SJCRH30 (cell line): Measurements from ENCODE around the gene DPEP3. TPM values are rescaled to one million over a fixed set of nuclear protein-coding genes. Genes with fewer than 3 reads are reported as not detected.
"Not testable (repeated sequence)": the region's sequence is repeated elsewhere in the genome, so short reads cannot be mapped to it uniquely, and the experiment has no call there.

Experiments used
- DNase-seq, 2 experiments: peaks; one replicate each; pipeline ENCODE4 v3.0.0-alpha.2; 2015 to 2020
- H3K27ac ChIP-seq: fragments of 250-450 bp; sonication (Bioruptor Pico); 2 replicates; pipeline ENCODE4 v1.5.1; 2020; ENCODE audit warnings: mild to moderate bottlenecking, moderate library complexity
- H3K27me3 ChIP-seq: fragments of 250-450 bp; sonication (Bioruptor Pico); 2 replicates; pipeline ENCODE4 v1.5.1; 2020; ENCODE audit warnings: mild to moderate bottlenecking, moderate library complexity
- H3K36me3 ChIP-seq: fragments of 250-450 bp; sonication (Bioruptor Pico); 2 replicates; pipeline ENCODE4 v1.5.1; 2020; ENCODE audit warnings: mild to moderate bottlenecking, moderate library complexity
- H3K4me1 ChIP-seq: fragments of 250-450 bp; sonication (Bioruptor Pico); 2 replicates; pipeline ENCODE4 v1.5.1; 2020; ENCODE audit warnings: mild to moderate bottlenecking, moderate library complexity
- H3K4me3 ChIP-seq: fragments of 250-450 bp; sonication (Bioruptor Pico); 2 replicates; pipeline ENCODE4 v1.5.1; 2020; ENCODE audit warnings: mild to moderate bottlenecking, moderate library complexity
- H3K9me3 ChIP-seq: fragments of 250-450 bp; sonication (Bioruptor Pico); replicated peaks from 2 replicates; pipeline ENCODE4 v1.5.1; 2020; ENCODE audit warnings: mild to moderate bottlenecking, moderate library complexity
- total RNA-seq: library from RNA; depleted of rRNA; stranded (reverse); fragments of >200 nt; shearing (Covaris generic); gene quantifications from 2 replicates; pipeline ENCODE4 v1.2.3, GENCODE V29; 2014; rRNA removed

DPEP3 gene
- not detected in 2 replicates for total RNA-seq

DNA sequence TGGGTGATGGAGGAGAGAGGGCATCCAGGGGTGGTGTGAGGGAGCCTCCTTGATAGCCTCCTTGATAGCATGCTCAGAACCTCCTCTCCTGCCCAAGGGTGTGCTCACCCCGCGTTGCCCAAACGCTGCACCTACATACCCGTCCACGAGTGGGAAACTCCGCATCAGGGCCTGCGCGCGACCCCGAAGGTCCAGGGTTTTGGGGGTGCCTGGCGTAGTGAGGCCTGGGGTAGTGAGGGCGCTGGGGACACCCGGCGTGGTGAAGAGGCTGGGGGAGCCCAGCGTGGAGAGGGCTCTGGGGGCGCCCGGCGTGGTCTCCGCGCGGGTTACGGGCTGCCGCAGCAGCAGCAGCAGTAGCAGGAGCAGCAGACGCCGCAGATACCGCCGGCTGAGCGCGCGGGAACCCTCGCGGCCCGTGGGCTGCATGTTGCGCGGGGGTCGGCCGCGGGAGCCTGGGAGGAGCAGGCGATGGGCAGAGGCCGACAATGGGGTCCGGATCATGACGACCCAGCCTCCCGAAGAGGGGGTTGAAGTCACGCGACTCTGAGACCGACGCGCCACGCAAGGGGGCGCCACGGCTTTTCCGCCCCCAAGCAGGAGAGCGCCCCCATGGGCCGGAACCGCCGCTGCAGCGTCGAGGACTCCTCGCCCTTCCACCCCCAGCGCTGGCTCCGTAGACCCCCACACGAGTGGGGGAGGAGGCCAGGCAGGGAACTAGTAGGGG, at the start of gene DPEP3:
DPEP3 (minus strand) TSS at position 545 of the 724 bp plus-strand sequence; CDS start at position 426, 119 bp downstream.
- H3K27ac ChIP-seq: no peak within 1 kb of the TSS
- H3K36me3 ChIP-seq: no peaks in the 10 kb centered on the region
- H3K4me1 ChIP-seq: no peaks in the 10 kb centered on the region
- no peak within 1 kb of the TSS for H3K4me3 ChIP-seq
- no peaks in the 10 kb centered on the region for H3K27me3 ChIP-seq
- H3K9me3 ChIP-seq: no peaks in the 10 kb centered on the region
- DNase-seq: no peak

- Histone ChIP-seq H3K27ac (no peak overlapping the region), H3K36me3 (no peaks in the 10 kb centered on the region), H3K27me3 (no peaks in the 10 kb centered on the region), H3K4me3 (no peak overlapping the region), H3K9me3 (no peaks in the 10 kb centered on the region), H3K4me1 (no peaks in the 10 kb centered on the region)
- DNase-seq: no peak
Observed at GRCh38 chr16:68028996-68029395, 48.7 kb upstream of the DPEP3 start.

DNA sequence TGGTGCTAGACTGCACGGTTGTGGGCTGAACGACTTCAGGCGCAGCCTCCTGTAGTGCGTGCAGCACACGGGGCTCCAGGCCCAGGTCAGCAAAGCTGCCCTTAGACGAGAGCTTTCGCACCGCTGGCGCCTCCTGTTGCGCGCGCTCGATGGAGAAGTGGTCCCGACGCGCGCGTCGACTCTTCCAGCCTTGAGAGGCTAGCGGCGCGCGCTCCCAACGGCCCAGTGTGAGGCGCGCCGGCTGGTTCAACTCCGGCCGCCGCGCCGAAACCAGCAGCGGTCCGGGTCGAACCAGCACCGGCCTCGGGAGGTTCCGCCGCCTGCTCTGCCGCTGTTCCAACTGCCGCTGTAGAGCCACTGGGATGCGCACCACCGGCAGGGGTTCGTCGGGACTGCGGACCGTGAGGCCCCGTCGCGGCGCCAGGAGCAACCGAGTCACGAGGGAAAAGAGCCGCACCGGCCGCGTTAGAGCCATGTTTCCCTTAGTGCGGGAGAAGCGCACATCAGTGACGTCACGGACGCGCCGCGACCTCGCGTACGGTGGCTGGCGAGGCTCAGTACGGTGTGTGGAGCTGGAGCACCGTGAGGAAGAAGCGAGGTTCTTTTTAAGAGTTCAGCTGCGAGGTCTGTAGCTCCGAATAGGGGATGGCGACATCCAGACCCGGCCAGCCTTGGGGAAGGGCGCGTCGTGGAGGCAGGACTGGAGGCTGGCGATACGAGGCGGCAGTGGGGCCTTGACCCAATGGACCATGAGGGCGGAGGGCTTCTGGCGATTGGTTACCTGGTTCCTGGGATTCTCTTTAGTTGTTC, 42.6 kb upstream of the DPEP3 start, which contains the start of the genes DDX28 and DUS2:
DDX28 (minus strand) TSS at position 505 of the 810 bp plus-strand sequence; CDS start at position 475, 30 bp downstream.
DUS2 (plus strand) TSS at position 557 of the 810 bp plus-strand sequence. CDS start 14,740 bp downstream, outside the sequence.
- DNase-seq: peak; percentile 84 to 85
- Histone ChIP-seq H3K4me3 (peak within 1 kb of the TSS; percentile 98), H3K9me3 (no peaks in the 10 kb centered on the region), H3K27ac (peak within 1 kb of the TSS; percentile 86), H3K4me1 (no peaks in the 10 kb centered on the region; the same call in 1 of the 2 replicates), H3K36me3 (no peaks in the 10 kb centered on the region), H3K27me3 (no peaks in the 10 kb centered on the region)

- no peaks in the 10 kb centered on the region; the same call in 1 of the 2 replicates for H3K4me1 ChIP-seq
- no peaks in the 10 kb centered on the region for H3K36me3 ChIP-seq
- peak; percentile 27 to 41 for DNase-seq
- no peaks in the 10 kb centered on the region for H3K27me3 ChIP-seq
- H3K27ac ChIP-seq: peak overlapping the region; percentile 86
- H3K9me3 ChIP-seq: no peaks in the 10 kb centered on the region
- peak overlapping the region; percentile 98 for H3K4me3 ChIP-seq
Observed at GRCh38 chr16:68022278-68022727, 42.0 kb upstream of the DPEP3 start.

DNA sequence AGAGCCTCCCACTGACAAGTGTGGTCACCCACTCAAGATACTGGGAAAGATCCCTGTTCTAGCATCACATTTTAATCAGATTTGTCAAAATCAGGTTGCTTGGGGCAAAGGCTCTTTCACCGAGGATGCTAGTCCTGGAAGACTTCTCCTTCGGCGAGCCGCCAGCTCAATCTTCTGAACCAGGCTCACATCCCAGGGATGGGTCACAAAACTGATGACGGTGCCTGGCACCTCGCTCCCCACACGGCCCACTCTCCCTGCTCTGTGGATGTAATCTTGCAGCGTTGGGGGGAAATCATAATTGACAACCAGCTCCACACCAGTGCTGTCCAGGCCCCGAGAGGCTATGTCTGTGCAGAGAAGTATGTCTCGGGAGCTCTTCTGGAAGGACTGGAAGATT, 41.2 kb upstream of the DPEP3 start:
- H3K4me1 ChIP-seq: no peaks in the 10 kb centered on the region; the same call in 1 of the 2 replicates
- H3K27ac ChIP-seq: no peak overlapping the region
- no peaks in the 10 kb centered on the region for H3K27me3 ChIP-seq
- no peak for DNase-seq
- H3K36me3 ChIP-seq: no peaks in the 10 kb centered on the region
- no peaks in the 10 kb centered on the region for H3K9me3 ChIP-seq
- no peak overlapping the region for H3K4me3 ChIP-seq

GRCh38 chr16:68019167-68019680, 38.9 kb upstream of the DPEP3 start:
- no peak for DNase-seq
- no peak overlapping the region for H3K4me3 ChIP-seq
- H3K4me1 ChIP-seq: no peaks in the 10 kb centered on the region; the same call in 1 of the 2 replicates
- H3K27me3 ChIP-seq: no peaks in the 10 kb centered on the region
- no peaks in the 10 kb centered on the region for H3K9me3 ChIP-seq
- no peak overlapping the region for H3K27ac ChIP-seq
- H3K36me3 ChIP-seq: no peaks in the 10 kb centered on the region

DNA sequence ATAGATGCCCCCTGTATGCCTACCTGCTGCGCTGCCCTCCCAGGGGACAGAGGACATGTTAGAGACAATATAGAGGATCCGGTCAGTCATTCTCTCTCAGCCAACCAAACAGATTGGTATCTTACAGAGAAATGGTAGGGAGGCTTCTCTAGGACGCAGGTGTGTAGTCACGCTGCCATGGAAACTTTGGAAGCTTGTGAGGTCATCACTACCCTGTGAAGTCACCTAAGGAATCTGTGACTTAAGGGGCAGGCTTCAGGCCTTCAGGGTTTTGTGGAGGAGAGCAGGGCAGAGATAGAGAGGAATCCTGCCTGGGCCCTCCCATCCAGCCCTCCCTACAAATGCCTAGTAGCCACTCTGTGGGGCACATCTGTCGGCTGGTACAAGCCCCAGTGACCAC, 35.4 kb upstream of the DPEP3 start, which contains the start of gene DPEP2NB:
DPEP2NB (minus strand) TSS at position 231 of the 400 bp plus-strand sequence; CDS start at position 90, 141 bp downstream.
- DNase-seq: no peak
- H3K4me1 ChIP-seq: no peaks in the 10 kb centered on the region
- H3K9me3 ChIP-seq: no peaks in the 10 kb centered on the region

DNA sequence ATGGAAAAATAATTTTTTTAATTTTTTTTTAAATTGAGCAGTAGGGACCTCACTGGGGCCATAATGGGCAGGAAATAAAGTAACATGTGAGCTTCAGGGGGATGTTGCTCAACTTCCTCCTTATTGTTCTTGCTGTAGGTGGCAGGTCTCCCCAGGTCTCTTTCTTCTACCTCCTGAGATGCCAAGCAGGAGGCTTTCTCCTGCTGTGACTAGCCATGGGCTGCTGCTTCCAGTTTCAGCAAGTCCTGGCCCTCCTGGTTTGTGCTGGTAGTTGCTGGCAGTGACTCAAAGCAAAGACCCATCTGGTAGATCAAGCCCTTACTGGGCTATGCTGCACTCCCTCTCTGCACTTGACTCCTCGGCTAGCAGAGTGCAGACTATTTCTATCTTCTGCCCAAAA, 33.1 kb upstream of the DPEP3 start:
- Histone ChIP-seq H3K27me3 (no peaks in the 10 kb centered on the region), H3K4me1 (no peaks in the 10 kb centered on the region), H3K4me3 (no peak overlapping the region), H3K27ac (no peak overlapping the region), H3K36me3 (no peaks in the 10 kb centered on the region), H3K9me3 (no peaks in the 10 kb centered on the region)
- no peak for DNase-seq

More for the DNA sequence above, 35.4 kb upstream of the DPEP3 start, which contains the start of gene DPEP2NB:
- H3K27me3 ChIP-seq: no peaks in the 10 kb centered on the region
- H3K4me3 ChIP-seq: no peak within 1 kb of the TSS
- no peaks in the 10 kb centered on the region for H3K36me3 ChIP-seq
- H3K27ac ChIP-seq: no peak within 1 kb of the TSS

DNA sequence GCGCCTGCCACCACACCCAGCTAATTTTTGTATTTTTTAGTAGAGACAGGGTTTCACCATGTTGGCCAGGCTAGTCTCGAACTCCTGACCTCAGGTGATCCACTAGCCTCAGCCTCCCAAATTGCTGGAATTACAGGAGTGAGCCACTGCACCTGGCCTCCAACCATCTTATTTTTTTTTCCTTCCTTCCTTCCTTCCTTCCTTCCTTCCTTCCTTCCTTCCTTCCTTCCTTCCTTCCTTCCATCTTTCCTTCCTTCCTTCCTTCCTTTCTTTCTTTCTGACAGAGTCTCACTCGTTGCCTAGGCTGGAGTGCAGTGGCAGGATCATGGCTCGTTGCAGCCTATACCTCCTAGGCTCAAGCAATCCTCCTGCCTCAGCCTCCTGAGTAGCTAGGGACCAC, 29.6 kb upstream of the DPEP3 start:
- not testable (repeated sequence) for H3K4me1 ChIP-seq, H3K36me3 ChIP-seq, H3K27me3 ChIP-seq, H3K9me3 ChIP-seq, H3K4me3 ChIP-seq, DNase-seq, H3K27ac ChIP-seq

DNA sequence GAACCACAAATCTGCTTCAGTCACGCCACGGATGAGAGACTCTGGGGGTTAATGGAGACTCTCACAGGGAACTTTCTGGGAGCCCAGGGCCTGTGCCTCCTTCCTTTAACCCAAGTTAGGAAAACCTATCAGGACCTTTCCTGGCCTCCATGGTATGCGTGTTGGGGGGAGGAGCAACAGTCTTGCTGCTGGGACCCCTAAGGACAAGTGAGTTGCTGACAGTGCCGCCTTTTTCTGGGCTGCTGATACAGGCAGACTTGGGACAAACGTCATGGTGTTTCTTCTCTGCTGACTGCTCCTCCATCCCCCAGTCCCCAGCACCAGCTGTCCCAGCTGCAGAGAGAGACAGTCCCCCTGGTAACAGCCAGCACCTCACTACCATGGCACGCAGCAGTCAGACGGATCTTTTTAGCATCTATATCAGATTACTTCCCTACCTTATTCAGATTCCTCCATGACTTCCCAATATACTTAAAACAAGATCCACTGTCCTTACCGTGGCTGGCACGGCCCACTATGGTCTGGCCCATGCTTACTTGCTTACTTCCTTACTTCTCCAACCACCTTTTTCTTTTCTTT, 28.9 kb upstream of the DPEP3 start:
- DNase-seq: peak in 1 of 2 experiments; percentile 13
- Histone ChIP-seq H3K4me1 (no peaks in the 10 kb centered on the region), H3K9me3 (no peaks in the 10 kb centered on the region), H3K27ac (no peak overlapping the region), H3K4me3 (no peak overlapping the region), H3K36me3 (no peaks in the 10 kb centered on the region), H3K27me3 (no peaks in the 10 kb centered on the region)

GRCh38 chr16:68005786-68006286, 25.5 kb upstream of the DPEP3 start:
- Histone ChIP-seq H3K27me3 (no peaks in the 10 kb centered on the region), H3K9me3 (no peaks in the 10 kb centered on the region), H3K36me3 (no peaks in the 10 kb centered on the region), H3K4me3 (no peak overlapping the region), H3K27ac (no peak overlapping the region), H3K4me1 (no peaks in the 10 kb centered on the region)
- DNase-seq: peak in 1 of 2 experiments; percentile 21

DNA sequence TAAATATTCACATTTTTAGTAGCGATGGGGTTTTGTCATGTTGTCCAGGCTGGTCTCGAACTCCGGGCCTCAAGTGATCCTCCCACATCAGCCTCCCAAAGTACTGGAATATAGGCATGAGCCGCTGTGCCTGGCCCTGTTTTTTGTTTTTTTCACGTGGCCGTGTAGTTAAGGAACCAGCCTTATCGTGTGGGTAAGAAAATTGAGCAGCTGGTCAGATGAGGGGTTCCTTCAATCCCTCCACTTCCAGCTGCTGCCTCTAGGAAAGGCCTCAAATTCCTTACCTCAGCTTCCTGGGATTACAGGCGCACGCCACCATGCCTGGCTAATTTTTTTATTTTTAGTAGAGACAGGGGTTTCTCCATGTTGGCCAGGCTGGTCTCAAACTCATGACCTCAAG, 24.9 kb upstream of the DPEP3 start:
- DNase-seq: peak in 1 of 2 experiments; percentile 41
- H3K4me1 ChIP-seq: no peaks in the 10 kb centered on the region
- H3K36me3 ChIP-seq: no peaks in the 10 kb centered on the region
- H3K9me3 ChIP-seq: no peaks in the 10 kb centered on the region
- no peaks in the 10 kb centered on the region for H3K27me3 ChIP-seq
- H3K4me3 ChIP-seq: no peak overlapping the region
- H3K27ac ChIP-seq: no peak overlapping the region

- no peaks in the 10 kb centered on the region for H3K9me3 ChIP-seq
- no peaks in the 10 kb centered on the region for H3K36me3 ChIP-seq
- no peak for DNase-seq
- no peaks in the 10 kb centered on the region for H3K27me3 ChIP-seq
- H3K4me3 ChIP-seq: no peak overlapping the region
- H3K4me1 ChIP-seq: no peaks in the 10 kb centered on the region
- no peak overlapping the region for H3K27ac ChIP-seq
Observed at GRCh38 chr16:68003031-68003430, 22.7 kb upstream of the DPEP3 start.

DNA sequence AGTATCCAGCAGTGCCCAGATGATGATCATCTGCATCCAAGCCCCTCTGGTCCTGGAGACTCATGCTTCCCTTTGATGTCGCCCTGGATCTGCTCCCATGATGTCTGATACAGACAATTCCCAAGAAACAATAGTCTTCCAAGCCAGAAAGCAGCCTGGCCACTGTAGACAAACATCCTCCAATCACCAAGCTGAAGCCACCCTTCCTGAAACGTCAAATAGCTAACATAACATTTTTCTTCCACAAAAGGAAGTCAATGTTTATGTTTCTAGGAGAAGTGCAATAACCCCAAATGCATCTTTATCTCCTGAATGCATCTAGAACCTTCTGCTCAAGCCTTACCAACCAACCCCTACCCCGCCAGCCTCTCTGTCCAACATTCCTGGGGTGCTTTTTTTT, 20.2 kb upstream of the DPEP3 start:
- H3K27me3 ChIP-seq: no peaks in the 10 kb centered on the region
- no peaks in the 10 kb centered on the region for H3K9me3 ChIP-seq
- no peaks in the 10 kb centered on the region for H3K4me1 ChIP-seq
- no peaks in the 10 kb centered on the region for H3K36me3 ChIP-seq
- H3K4me3 ChIP-seq: no peak overlapping the region
- no peak overlapping the region for H3K27ac ChIP-seq
- no peak for DNase-seq
